GM19025 (cell line): ENCODE results near the gene MAP4K5.
"Not testable (repeated sequence)": the region's sequence is repeated elsewhere in the genome, so short reads cannot be mapped to it uniquely, and the experiment has no call there.

Source experiments
- ATAC-seq: cut with Tn5 transposase; IDR thresholded peaks from one replicate; pipeline ENCODE4 v1.9.1; 2021; ENCODE audit warnings: mild to moderate bottlenecking, low read depth, moderate library complexity; ENCODE audit not compliant: unreplicated experiment

Gene MAP4K5

GRCh38 chr14:50532502-50533240 is at the start of gene MAP4K5:
Gene MAP4K5, minus strand, starts transcription at chr14:50532569. Its CDS starts 520 bp downstream, at chr14:50532049.
- peak; percentile 90 for ATAC-seq

DNA sequence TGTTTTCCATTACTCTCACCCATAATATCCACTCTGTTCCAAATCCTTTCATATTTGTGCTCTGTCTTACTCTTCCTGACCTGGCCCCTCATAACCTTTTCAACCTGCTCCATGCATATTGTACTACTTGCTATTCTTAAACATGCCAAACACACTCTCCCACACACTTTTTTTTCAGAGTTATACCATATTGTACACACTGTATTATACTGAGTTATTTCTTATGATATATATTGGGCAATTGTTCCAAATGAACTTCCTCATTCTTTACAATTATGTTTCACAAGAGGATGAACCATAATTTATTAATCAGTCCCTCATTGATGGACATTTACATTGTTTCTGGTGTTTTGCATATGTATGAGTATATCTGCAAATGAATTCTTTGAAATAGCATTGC is 46.1 kb upstream of the MAP4K5 start:
- no peak for ATAC-seq

DNA sequence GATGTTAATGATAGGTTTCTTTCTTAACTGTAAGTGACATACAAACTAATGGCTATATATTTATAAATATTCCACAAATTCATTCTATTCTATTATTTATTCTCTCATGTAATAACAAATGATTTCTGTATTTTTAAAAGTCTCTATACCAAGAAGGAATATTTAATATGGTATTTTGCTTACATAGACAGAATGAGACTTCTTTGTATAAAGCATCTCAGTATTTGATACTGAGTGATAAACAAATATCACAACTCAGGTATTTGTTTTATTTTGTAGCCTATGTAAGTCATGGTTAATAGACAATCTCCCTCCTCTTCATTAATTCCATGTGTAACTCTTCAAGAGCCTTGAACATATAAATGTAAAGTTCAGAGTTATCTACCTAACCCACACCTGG is 45.6 kb upstream of the MAP4K5 start:
- ATAC-seq: no peak

- ATAC-seq: no peak
These were observed 43.4 kb upstream of the MAP4K5 start for GRCh38 chr14:50575769-50576168.

GRCh38 chr14:50573862-50574261 is 41.5 kb upstream of the MAP4K5 start:
- no peak for ATAC-seq

- ATAC-seq: no peak
These were observed 37.4 kb upstream of the MAP4K5 start for GRCh38 chr14:50569714-50570274.

GRCh38 chr14:50562841-50563240 is 30.5 kb upstream of the MAP4K5 start:
- ATAC-seq: no peak

DNA sequence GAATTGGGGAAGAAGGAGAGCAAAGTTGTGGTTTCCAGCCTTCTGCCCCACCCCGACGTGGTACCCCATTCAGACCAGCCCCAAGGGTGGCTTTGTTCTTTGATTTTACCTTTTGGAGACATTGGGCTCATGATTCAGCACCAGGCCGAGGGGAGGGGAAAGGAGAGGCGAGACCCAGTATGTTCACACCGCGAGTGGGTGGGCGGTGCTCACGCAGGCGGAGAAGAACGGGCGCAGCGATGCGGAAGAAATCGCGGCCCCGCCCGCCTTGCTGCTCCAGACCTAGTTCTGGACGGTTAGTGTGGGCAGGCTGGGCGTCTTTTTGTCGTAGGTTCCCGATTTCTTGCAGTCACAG is 28.5 kb upstream of the MAP4K5 start:
- no peak for ATAC-seq

DNA sequence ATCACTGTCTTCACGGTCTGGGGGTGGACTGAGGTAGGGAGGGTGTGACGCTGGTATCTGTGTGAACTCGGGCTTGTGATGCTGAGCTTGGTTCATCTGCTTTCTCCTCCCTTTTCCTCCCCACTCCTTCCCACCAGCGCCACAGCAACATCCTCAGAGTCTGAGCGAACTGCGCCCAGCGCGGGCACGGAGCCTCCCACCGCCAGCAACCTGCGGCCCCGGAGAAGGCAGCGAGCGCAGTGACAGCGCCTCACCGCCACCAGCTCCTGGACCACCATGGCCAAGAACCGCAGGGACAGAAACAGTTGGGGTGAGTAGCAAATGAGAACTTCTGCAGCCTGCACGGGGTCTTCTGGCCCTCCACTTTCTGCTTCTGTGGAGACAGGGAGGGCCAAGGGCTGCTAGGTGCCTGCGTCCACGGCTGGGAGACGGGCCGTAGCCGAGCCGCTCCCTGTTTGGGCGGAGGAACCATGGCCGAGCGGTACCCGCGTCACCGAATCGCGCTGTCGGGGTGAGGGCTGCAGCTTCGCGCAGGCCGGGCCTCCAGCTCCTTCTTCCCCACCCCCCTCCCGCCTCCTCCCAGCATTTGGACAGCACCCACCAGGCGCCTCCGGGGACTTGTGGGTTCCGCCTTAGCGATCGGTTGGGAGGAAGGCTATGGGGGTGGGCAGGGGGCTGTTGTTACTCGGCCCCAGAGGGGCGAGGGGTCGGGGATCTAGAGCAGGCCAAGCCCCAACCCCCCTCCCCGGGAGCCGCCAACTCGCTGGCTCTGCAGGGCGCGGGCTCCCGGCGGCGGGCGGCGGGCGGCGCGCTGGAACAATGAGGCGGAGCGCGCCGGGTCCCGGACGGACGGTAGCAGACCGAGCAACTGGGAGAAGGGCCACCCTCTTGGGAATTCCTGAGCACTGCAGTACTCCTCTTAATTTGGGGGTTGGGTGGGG is 27.9 kb upstream of the MAP4K5 start, which contains the start of gene ATL1:
Gene ATL1 (plus strand): TSS at position 156 of the 941 bp plus-strand sequence. CDS start 121 bp downstream, at position 277.
- ATAC-seq: no peak

GRCh38 chr14:50552796-50553195 is 20.4 kb upstream of the MAP4K5 start:
- ATAC-seq: not testable (repeated sequence)

GRCh38 chr14:50551877-50552276 is 19.5 kb upstream of the MAP4K5 start:
- no peak for ATAC-seq

DNA sequence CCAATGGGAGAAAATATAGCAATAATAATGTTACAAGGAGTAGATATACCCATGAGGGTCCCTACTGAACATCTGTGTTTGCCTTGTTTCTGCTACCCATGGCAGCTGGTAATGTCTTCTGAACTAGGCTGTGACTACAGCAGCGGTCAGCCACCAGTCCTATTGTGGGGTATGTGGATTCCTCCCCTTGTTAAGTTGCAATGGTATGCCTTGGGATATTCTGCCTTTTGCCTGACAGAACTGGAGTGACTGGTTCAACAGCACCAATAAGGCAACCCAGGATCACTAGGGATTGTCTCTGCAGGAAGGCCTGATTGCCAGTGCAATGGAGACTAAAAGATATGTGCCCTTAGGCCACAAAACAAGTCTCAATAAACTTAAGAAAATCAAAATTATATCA is 17.9 kb upstream of the MAP4K5 start:
- no peak for ATAC-seq

DNA sequence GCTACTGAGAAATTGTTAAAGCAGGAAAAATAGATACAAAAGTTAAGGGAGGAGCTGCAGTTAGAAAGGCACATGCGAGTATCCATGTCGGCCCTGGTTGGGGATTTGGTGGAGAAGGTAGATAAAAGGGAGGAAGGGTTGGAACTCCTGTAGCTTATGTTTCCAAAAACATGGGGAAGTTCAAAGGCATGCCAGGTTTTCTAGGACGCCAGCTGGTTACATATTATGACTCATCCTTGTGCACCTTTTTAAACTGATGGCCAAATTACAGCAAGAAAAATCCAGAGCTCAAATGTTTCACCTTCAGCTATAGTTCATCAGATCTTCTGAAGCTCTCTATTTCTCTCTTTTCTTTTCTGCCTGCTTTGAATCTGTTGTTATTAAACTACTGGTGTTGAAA is 13.2 kb upstream of the MAP4K5 start:
- ATAC-seq: no peak

- ATAC-seq: no peak
These were observed 12.5 kb upstream of the MAP4K5 start for GRCh38 chr14:50544911-50545310.

- no peak for ATAC-seq
These were observed 10.6 kb upstream of the MAP4K5 start for GRCh38 chr14:50542941-50543418.

DNA sequence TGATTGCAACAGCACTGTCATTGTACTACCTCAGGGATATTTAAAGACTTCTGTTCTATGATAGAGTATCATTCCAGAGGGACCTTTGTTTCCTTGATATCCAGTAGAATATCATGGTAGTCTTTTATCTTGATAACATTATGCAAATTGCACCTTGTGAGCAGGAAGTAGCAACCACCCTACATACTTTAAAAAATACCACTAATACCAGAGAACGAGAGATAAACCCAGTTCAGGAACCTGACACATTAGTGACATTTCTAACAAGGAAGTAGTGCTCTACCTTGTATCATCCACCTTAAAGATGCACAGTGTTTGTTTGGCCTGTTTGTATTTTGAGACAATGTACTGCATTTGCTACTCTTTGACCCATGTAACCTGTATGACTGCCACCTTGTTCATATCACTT is 8.8 kb upstream of the MAP4K5 start:
- ATAC-seq: no peak

DNA sequence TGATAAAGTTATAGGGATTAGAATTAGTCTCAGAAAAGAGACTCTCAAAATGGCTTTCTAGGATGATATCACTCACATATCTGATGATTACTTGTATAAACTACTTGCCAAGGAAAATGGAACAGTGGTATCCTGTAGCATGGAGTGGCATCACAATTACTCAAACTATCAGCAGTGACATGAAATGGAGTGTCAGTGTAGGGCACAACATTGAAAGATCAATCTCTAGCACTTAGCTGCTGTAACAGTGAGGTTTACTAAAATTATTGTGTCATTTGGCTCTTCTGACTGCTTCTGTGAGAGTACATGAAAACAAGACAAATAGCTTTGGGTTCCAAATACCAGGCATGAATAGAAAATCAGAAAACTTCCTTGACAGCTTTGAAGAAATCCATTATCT is 6.7 kb upstream of the MAP4K5 start:
- no peak for ATAC-seq

DNA sequence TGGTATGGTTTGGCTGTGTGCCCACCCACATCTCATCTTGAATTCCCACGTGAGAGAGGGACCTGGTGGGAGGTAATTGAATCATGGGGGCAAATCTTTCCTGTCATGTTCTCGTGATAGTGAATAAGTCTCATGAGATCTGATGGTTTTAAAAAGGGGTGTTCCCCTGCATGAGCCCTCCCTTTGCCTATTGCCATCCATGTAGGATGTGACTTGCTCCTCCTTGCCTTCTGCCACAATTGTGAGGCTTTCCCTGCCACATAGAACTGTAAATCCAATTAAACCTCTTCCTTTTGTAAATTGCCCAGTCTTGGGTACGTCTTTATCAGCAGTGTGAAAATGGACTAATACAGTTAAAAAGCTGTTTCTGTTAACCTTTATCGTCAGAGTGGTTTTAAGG is 5.7 kb upstream of the MAP4K5 start:
- ATAC-seq: not testable (repeated sequence)

GRCh38 chr14:50534997-50535396 is 2.6 kb upstream of the MAP4K5 start:
- no peak for ATAC-seq

GRCh38 chr14:50534416-50534815 is 2.0 kb upstream of the MAP4K5 start:
- ATAC-seq: no peak

DNA sequence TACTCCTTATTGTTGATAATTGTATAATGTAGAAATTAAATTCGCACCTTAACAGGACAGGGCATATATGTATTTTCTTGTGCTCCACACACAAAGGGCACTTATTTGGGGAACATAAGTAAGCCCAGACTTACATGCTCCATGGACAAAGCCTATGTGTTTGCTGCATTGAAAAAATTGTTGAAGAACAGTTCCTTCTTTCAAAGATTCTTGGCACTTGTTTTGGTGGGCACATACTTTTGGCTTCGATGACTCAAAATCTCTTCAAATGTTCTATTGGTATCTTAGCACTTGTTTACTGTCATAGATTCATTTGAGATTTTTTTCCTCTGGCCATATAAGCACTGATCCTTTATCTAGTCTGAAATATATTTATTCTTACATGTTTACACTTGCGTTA is 1.4 kb upstream of the MAP4K5 start:
- no peak for ATAC-seq
